ENCODE measurements around the gene GNPTAB. TPM values are rescaled to one million over a fixed set of nuclear protein-coding genes. Genes with fewer than 3 reads are reported as not detected.

Gene GNPTAB
- total RNA-seq, 1 experiment from 2014 or later: 40.8 TPM

GRCh38 chr12:101824831-101825230, 5.9 kb downstream of the GNPTAB start:
- intact Hi-C loops (cut with micrococcal nuclease; ENCODE audit: unreplicated experiment): no loop called here
- no peaks in the 10 kb centered on the region for H3K27me3 ChIP-seq (ENCODE audit: control insufficient read depth, insufficient read depth, low read length)
- no TSS peak for BruUV-seq (replicated peaks)
- no peaks in the 10 kb centered on the region for H3K4me1 ChIP-seq (ENCODE audit: control insufficient read depth, insufficient read depth, low read length)
- H3K36me3 ChIP-seq (ENCODE audit: control insufficient read depth, insufficient read depth, low read length): no peaks in the 10 kb centered on the region
- no peak overlapping the region for H3K27ac ChIP-seq (ENCODE audit: low read length)
- no peaks in the 10 kb centered on the region for H3K9me3 ChIP-seq (ENCODE audit: control insufficient read depth, insufficient read depth, low read depth, low read length)
- DNase-seq (ENCODE audit: low read depth, low spot score): no peak
- ATAC-seq: no peak
- ChIA-PET POLR2A (no interaction called here), CTCF (no interaction called here)
- H3K4me3 ChIP-seq (ENCODE audit: low read depth in 2 of 2, low read length in 2 of 2): no peak overlapping the region
- in situ Hi-C loops (cut with HindIII; ENCODE audit: low pct_unique_long_range_greater_than_20kb, low sequenced_read_pairs): no loop called here
- TF ChIP-seq SIN3A (IDR thresholded peaks at IDR 0.05; ENCODE audit: borderline replicate concordance, insufficient read depth, low read depth, low read length) (no peak), POLR2AphosphoS5 (IDR thresholded peaks at IDR 0.05; ENCODE audit: low read depth, low read length) (no peak), REST (IDR thresholded peaks at IDR 0.05; ENCODE audit: insufficient read depth in 1 of 2, low read depth in 2 of 2, low read length in 1 of 2) (no peak), CTCF (IDR thresholded peaks at IDR 0.05) (no peak), TCF7L2 (IDR thresholded peaks at IDR 0.05; ENCODE audit: low read depth, low read length) (no peak)

- Histone ChIP-seq H3K9me3 (ENCODE audit: control insufficient read depth, insufficient read depth, low read depth, low read length) (no peaks in the 10 kb centered on the region), H3K27ac (ENCODE audit: low read length) (no peak overlapping the region), H3K27me3 (ENCODE audit: control insufficient read depth, insufficient read depth, low read length) (no peaks in the 10 kb centered on the region), H3K36me3 (ENCODE audit: control insufficient read depth, insufficient read depth, low read length) (no peaks in the 10 kb centered on the region), H3K4me3 (ENCODE audit: low read depth in 2 of 2, low read length in 2 of 2) (no peak overlapping the region), H3K4me1 (ENCODE audit: control insufficient read depth, insufficient read depth, low read length) (no peaks in the 10 kb centered on the region)
- in situ Hi-C loops (cut with HindIII; ENCODE audit: low pct_unique_long_range_greater_than_20kb, low sequenced_read_pairs): no loop called here
- CTCF ChIA-PET: interaction anchor here (0.5 to 1.1 kb wide), 4 partner anchors 18 to 134 kb away, joined by 3 to 8 read pairs (median 4); no protein-coding TSS in a partner anchor
- no peak for DNase-seq (ENCODE audit: low read depth, low spot score)
- BruUV-seq (replicated peaks): no TSS peak
- POLR2A ChIA-PET: interaction anchor here (0.6 kb wide), 2 partner anchors 15 to 64 kb away, joined by 3 to 10 read pairs; no protein-coding TSS in a partner anchor
- TF ChIP-seq POLR2AphosphoS5 (IDR thresholded peaks at IDR 0.05; ENCODE audit: low read depth, low read length): no peak
- TF ChIP-seq SIN3A (IDR thresholded peaks at IDR 0.05; ENCODE audit: borderline replicate concordance, insufficient read depth, low read depth, low read length): no peak
- TF ChIP-seq TCF7L2 (IDR thresholded peaks at IDR 0.05; ENCODE audit: low read depth, low read length): no peak
- TF ChIP-seq CTCF (IDR thresholded peaks at IDR 0.05): no peak
- TF ChIP-seq REST (IDR thresholded peaks at IDR 0.05; ENCODE audit: insufficient read depth in 1 of 2, low read depth in 2 of 2, low read length in 1 of 2): no peak
- intact Hi-C loops (cut with micrococcal nuclease; ENCODE audit: unreplicated experiment): no loop called here
- peak; percentile 78 for ATAC-seq
Observed at GRCh38 chr12:101823891-101824290, 6.9 kb downstream of the GNPTAB start.

Measured in Panc1 (cell line).